ENCODE data around the gene TENM3.

Gene TENM3

DNA sequence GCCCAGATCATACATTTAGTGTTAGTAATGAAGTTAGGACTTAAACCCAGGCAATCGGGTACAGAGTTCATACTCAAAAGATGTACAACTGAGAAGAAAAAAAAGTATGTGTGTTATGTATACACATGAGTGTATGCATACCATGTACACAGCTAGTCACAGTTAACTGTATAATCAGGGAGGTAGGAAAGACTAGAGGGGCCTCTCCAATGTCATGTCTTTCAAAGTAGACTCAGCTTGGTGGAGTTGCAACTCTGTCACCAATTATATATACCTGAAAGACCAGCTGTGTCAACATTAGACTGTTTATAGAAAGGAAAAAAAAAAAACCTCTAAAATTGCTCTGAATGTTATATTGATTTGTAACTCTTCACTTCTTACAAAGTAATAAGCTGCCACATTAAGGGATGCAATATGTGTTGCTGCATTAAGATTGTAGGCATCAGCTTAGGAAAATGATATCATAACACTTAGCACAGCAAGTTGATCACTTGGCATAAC, 506.5 kb downstream of the TENM3 start:
- H3K36me3 ChIP-seq (replicated peaks), result peaks cover 5% of the 10 kb centered on the region; the same call in 1 of the 2 replicates
- no peaks in the 10 kb centered on the region; the same call in none of the 2 replicates for H3K9me3 ChIP-seq
- no peak overlapping the region for H3K4me3 ChIP-seq
- DNase-seq (ENCODE audit: low spot score in 2 of 2), result no peak
- H3K27me3 ChIP-seq (ENCODE audit: low read depth), result no peaks in the 10 kb centered on the region
- H3K4me1 ChIP-seq, result no peaks in the 10 kb centered on the region
- in situ Hi-C loops (cut with MboI; ENCODE audit: low sequenced_read_pairs), result no loop called here

DNA sequence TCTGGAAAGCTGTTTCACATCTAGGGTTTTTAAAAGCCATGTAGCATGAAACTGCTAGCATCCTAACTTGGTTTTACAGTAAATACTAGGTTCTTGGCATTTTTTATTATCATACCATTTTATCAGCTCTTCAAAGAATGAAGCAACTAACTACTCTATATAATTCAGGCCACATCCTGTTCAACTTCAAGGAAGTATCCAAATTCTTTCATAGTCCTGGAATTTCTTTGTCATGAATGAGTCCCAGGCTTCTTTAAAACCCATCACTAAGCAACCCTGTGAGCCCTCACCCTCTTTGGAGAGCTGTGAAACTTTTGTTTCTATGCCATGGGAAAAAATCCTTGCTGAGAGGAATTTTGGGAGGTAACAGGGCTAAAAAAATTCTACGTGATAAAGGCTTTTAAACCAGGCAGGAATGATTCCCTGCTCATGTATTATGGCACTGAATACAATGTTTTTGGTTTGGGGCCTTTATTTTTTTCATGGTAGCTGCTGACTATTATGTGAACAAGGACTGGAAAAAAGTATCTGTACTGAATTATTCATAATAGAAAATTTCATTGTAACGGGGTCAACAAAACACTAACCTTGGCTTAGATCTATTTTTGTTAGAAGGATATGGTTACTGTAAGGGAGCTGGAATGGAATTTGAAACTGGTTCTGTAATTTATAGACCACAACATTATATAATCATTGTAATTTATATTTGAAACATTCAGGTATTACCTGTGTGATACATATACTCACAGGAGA, 509.1 kb downstream of the TENM3 start:
- H3K9me3 ChIP-seq, result no peaks in the 10 kb centered on the region
- in situ Hi-C loops (cut with MboI; ENCODE audit: low sequenced_read_pairs), result no loop called here
- no peaks in the 10 kb centered on the region for H3K27me3 ChIP-seq (ENCODE audit: low read depth)
- no peak overlapping the region for H3K4me3 ChIP-seq
- no peaks in the 10 kb centered on the region for H3K4me1 ChIP-seq
- peaks cover 9% of the 10 kb centered on the region for H3K36me3 ChIP-seq (replicated peaks)
- DNase-seq (ENCODE audit: low spot score in 2 of 2), result peak in 1 of 2 experiments; percentile 40

DNA sequence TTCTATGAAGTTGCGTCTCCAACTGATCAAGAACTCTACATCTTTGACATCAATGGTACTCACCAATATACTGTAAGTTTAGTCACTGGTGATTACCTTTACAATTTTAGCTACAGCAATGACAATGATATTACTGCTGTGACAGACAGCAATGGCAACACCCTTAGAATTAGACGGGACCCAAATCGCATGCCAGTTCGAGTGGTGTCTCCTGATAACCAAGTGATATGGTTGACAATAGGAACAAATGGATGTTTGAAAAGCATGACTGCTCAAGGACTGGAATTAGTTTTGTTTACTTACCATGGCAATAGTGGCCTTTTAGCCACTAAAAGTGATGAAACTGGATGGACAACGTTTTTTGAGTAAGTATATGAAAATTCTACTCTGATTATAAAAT, 511.7 kb downstream of the TENM3 start:
- peaks cover 9% of the 10 kb centered on the region for H3K36me3 ChIP-seq (replicated peaks)
- no peak overlapping the region for H3K4me3 ChIP-seq
- no peaks in the 10 kb centered on the region for H3K27me3 ChIP-seq (ENCODE audit: low read depth)
- peaks cover 15% of the 10 kb centered on the region for H3K4me1 ChIP-seq
- DNase-seq (ENCODE audit: low spot score in 2 of 2), result no peak
- no peaks in the 10 kb centered on the region for H3K9me3 ChIP-seq
- in situ Hi-C loops (cut with MboI; ENCODE audit: low sequenced_read_pairs), result no loop called here

DNA sequence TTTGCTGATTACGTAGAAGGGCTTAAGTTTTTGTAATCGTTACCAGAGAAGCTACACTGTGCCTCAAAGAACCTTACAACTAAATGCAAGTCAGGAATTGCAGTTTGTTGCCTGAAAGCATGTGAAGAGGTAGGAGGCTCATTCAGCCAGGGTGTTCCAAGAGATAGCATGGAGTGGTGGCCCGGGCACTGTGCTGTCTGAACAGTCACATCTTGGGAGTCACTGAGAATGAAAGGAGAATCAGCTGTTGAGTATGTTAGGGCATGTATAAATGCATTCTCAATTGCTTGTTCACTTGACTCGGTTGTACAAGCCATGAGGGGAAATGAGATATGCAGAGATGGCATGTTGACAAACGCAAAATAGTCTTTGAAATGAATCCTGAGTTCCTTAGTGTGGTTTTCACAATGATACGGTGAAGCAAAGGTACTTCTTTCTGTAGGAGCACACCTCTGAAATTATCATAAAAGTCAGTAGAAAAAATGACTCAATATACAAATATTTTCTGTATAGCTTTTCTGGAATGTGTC, 513.0 kb downstream of the TENM3 start:
- in situ Hi-C loops (cut with MboI; ENCODE audit: low sequenced_read_pairs), result no loop called here

DNA sequence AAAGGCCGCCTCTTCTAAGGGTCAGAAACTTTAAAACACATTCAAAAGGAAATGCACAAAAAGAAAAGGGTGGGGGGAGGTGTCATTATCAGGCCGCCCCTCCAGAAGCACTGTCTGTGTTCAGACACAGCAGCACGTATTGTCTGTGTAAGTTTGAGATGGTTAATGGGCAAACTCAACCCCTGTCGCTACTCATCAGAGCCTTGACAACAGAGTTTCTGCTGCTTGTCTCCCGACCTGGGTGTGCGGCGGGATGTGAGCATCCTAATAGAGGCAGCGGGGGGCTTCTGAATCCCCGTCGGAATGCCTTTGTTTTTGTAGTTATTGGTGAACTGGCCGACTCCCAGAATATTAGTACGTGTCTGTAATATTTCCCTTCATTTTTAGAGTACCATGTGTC, 515.1 kb downstream of the TENM3 start:
- peaks cover 9% of the 10 kb centered on the region for H3K36me3 ChIP-seq (replicated peaks)
- no peak overlapping the region for H3K4me3 ChIP-seq
- no peaks in the 10 kb centered on the region for H3K27me3 ChIP-seq (ENCODE audit: low read depth)
- in situ Hi-C loops (cut with MboI; ENCODE audit: low sequenced_read_pairs), result no loop called here
- peaks cover 15% of the 10 kb centered on the region for H3K4me1 ChIP-seq
- no peaks in the 10 kb centered on the region for H3K9me3 ChIP-seq
- DNase-seq (ENCODE audit: low spot score in 2 of 2), result peak; percentile 40 to 53

More for the DNA sequence above, 513.0 kb downstream of the TENM3 start:
- no peak for DNase-seq (ENCODE audit: low spot score in 2 of 2)
- peaks cover 15% of the 10 kb centered on the region for H3K4me1 ChIP-seq
- no peak overlapping the region for H3K4me3 ChIP-seq
- H3K27me3 ChIP-seq (ENCODE audit: low read depth), result no peaks in the 10 kb centered on the region
- peaks cover 9% of the 10 kb centered on the region for H3K36me3 ChIP-seq (replicated peaks)
- H3K9me3 ChIP-seq, result no peaks in the 10 kb centered on the region

DNA sequence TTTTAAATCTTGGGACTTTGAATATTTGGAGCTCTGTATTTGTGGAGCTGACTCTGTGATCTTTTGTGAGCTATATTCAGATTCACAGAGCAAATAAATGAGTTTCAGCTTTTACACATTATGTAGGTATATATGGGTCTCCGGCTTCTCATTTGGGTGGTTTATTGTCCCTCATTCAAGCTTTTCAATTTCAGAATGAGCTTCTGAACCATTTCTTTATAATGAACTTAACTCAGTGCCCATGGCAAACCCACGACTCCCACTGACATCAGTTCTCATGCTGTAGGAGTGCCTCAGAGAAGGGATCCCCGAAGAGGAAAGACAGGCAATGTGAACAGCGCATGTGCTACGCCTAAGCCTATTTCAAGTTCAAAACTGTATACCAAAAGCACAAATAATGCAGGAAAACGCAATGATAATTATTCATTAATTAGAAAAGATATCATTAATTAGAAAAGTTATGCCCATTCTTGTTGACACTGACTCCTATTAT, 517.4 kb downstream of the TENM3 start:
- DNase-seq (ENCODE audit: low spot score in 2 of 2), result no peak
- H3K36me3 ChIP-seq (replicated peaks), result no peaks in the 10 kb centered on the region
- in situ Hi-C loops (cut with MboI; ENCODE audit: low sequenced_read_pairs), result no loop called here
- H3K4me3 ChIP-seq, result no peak overlapping the region
- H3K9me3 ChIP-seq, result no peaks in the 10 kb centered on the region
- H3K27me3 ChIP-seq (ENCODE audit: low read depth), result no peaks in the 10 kb centered on the region
- peaks cover 15% of the 10 kb centered on the region for H3K4me1 ChIP-seq

DNA sequence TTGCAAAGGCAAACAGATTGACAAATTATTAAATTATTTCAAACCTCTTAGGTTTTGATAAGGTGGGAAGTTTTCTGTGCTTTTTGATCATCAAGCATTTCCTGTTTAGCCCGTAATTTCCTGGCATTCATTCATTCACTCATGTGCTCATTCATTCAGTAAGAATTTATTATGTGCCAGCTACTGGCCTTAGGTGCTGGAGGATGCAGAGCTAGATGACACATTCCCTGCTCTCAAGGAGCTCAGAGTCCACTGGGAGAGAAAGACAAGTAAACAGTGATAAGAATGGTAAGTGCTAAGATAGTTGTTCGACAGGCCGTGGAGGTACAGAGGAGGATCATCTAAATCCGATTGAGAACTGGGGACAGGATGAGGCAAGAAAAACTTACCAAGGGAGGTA, 520.9 kb downstream of the TENM3 start:
- no peak overlapping the region for H3K4me3 ChIP-seq
- in situ Hi-C loops (cut with MboI; ENCODE audit: low sequenced_read_pairs), result no loop called here
- no peak for DNase-seq (ENCODE audit: low spot score in 2 of 2)
- no peaks in the 10 kb centered on the region for H3K36me3 ChIP-seq (replicated peaks)
- H3K9me3 ChIP-seq, result no peaks in the 10 kb centered on the region
- peaks cover 7% of the 10 kb centered on the region for H3K4me1 ChIP-seq
- no peaks in the 10 kb centered on the region for H3K27me3 ChIP-seq (ENCODE audit: low read depth)

DNA sequence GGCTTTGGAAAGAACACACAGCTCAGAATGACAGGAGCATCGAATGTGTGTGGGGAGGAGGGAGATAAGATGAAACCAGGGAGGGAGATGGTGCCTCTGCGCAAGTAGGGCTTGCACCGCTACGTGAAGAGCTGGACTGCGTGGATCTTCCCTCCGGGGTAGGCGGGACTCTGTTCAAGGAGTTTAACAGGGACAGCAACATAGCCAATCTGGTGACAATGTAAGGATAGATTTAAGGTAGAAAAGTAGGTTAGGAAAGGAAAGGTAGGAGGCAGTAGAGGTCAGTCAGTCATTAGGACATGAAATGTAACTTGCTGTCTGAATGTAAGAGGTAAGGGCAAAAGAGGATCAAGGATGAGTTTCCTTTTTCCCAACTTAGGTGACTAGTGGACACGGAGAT, 521.4 kb downstream of the TENM3 start:
- no peak for DNase-seq (ENCODE audit: low spot score in 2 of 2)
- peaks cover 8% of the 10 kb centered on the region for H3K4me1 ChIP-seq
- H3K4me3 ChIP-seq, result no peak overlapping the region
- H3K36me3 ChIP-seq (replicated peaks), result no peaks in the 10 kb centered on the region
- no peaks in the 10 kb centered on the region for H3K9me3 ChIP-seq
- in situ Hi-C loops (cut with MboI; ENCODE audit: low sequenced_read_pairs), result no loop called here
- no peaks in the 10 kb centered on the region for H3K27me3 ChIP-seq (ENCODE audit: low read depth)

DNA sequence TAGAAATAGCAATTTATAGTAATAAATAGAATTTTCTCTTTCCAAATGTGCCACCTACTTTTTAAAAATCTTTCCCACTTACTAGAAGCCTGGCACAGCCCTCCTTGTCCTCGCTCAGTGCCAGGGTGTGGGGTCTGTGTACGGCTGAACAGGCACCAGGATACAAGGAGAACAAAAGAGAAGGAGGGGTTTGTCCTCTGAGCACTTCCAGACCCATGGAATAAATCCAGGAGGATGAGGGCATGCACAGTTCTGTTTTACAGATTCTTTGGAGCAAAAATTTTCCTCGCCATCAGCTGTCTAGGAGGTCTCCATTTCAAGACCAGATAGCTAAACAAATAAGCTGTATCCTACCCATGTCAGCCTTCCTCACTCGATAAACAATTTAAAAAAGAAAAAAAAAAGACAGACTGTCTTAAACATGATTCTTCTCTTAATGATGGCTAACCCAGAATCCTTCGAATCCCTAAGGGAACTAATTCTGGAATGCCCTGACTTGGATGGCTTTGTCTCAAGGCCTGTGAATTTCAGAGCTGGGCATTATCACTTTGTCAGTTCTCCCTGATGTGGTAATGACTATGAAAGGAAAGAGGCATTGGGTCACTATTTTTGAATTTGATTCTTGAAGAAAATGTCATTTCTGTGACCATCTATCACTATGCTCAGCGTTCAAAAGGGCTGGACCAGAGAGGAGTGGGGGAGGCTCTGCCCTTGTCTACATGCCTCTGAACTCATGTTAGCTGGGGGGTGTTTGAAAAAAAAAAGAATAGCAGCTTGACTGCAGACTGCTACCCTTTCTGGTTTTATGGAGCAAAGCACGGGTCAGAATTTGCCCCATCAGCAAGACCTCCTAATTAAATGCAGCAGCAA, 523.0 kb downstream of the TENM3 start:
- no peak for DNase-seq (ENCODE audit: low spot score in 2 of 2)
- H3K36me3 ChIP-seq (replicated peaks), result no peaks in the 10 kb centered on the region

DNA sequence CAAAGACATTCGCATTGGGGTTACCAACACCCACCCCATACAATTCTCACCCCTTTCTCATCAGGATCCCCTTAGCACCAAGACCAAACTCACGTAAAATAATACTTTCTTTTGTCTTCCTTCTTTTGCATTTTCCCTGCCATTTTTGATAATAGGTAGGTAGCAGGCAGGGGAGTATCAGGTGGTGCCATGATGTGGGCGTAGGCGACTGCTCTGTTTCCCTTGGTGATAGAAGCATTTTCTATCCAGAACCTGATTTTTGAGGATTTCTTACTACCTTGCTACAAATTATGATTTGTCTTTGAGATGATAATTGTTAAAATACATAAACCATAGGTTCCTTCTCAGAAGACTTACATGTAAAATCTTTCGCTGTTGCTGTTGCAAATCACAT, 523.7 kb downstream of the TENM3 start:
- Histone ChIP-seq H3K36me3 (replicated peaks) (no peaks in the 10 kb centered on the region), H3K27me3 (ENCODE audit: low read depth) (no peaks in the 10 kb centered on the region), H3K4me1 (peaks cover 8% of the 10 kb centered on the region), H3K9me3 (no peaks in the 10 kb centered on the region), H3K4me3 (no peak overlapping the region)
- no peak for DNase-seq (ENCODE audit: low spot score in 2 of 2)
- in situ Hi-C loops (cut with MboI; ENCODE audit: low sequenced_read_pairs), result no loop called here

More for the DNA sequence above, 523.0 kb downstream of the TENM3 start:
- in situ Hi-C loops (cut with MboI; ENCODE audit: low sequenced_read_pairs), result no loop called here
- Histone ChIP-seq H3K4me1 (peaks cover 8% of the 10 kb centered on the region), H3K9me3 (no peaks in the 10 kb centered on the region), H3K4me3 (no peak overlapping the region), H3K27me3 (ENCODE audit: low read depth) (no peaks in the 10 kb centered on the region)

DNA sequence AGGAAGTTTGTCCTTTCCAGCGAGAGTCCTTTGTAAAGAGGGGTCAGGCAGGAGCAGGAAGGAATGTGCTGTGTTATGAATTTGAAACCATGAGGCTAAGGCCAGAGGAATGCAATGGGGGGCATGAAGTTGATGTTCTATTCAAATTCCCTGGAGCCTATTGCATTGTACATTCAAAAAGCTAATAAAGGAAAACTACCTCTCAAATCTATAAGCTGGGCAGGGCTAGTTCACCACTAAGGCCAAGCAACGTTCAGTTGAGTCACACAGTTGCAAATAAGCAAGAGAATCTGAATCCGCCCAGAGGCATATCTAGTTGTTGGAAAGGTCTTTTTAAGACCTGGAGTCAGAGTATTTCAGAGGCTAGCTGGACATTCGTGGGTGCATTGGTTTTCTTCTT, 525.6 kb downstream of the TENM3 start:
- H3K36me3 ChIP-seq (replicated peaks), result no peaks in the 10 kb centered on the region
- in situ Hi-C loops (cut with MboI; ENCODE audit: low sequenced_read_pairs), result no loop called here

DNA sequence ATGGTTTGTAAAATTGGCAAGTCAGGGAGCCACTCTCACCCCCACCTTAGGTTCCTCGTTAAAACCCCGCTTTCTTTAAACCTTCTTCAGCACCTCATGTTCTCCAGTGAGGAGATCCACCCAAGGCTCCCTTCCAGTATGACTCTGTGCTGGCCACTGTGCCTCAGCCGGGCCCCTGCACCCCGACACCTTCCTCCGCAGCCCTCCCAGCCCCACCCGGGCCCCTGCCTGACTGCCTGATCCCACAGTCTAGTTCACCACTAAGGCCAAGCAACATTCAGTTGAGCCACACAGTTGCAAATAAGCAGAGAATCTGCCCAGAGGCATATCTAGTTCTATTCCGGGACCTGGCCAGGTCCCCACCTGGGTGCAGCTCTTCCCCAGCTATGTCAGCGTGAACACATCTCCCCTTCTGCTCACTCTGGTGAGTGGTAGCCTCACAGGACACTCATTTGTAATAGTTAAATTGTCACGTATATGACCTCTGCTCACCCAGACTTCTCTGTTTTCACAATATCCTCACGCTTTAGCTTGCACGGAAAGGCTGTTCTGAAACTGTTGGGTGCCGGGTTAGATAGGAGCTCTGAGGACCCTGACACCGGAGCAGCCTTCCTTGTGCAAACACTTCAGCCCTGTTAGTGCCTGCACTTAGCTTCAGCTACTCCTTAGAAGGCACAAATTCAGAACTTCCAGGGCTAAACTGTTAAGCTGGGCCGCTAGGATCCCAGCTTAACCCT, 527.2 kb downstream of the TENM3 start:
- DNase-seq (ENCODE audit: low spot score in 2 of 2), result no peak
- Histone ChIP-seq H3K4me3 (no peak overlapping the region), H3K4me1 (peaks cover 8% of the 10 kb centered on the region), H3K36me3 (replicated peaks) (no peaks in the 10 kb centered on the region), H3K27me3 (ENCODE audit: low read depth) (no peaks in the 10 kb centered on the region), H3K9me3 (no peaks in the 10 kb centered on the region)
- in situ Hi-C loops (cut with MboI; ENCODE audit: low sequenced_read_pairs), result no loop called here

More for the DNA sequence above, 525.6 kb downstream of the TENM3 start:
- Histone ChIP-seq H3K4me1 (peaks cover 8% of the 10 kb centered on the region), H3K4me3 (no peak overlapping the region), H3K27me3 (ENCODE audit: low read depth) (no peaks in the 10 kb centered on the region), H3K9me3 (no peaks in the 10 kb centered on the region)
- DNase-seq (ENCODE audit: low spot score in 2 of 2), result peak; percentile 50 to 72

DNA sequence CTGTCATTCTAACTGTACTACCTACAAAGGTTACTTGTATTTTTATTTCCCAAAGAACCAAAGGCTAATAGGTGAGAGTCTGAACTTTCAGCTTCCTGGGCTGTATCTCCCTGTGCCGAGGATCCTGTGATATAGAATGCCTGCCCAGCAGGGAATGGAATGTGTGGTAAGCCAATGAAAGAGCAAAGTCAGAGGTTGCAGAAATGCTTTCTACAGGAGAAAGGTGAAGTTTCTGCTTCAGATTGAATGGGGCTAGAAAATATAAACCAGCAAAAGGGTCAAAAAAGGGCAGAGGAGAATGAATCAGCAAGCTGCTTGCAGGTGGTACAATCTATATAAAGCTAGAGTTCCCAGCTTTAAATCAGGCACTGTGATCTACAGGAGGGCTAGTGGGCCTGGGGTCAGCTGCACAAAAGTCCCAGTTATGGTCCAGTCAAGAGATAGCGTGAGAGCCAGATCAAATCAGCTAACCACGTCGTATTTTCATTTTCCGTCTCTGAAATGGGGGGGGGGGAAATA, 527.9 kb downstream of the TENM3 start:
- no peaks in the 10 kb centered on the region for H3K9me3 ChIP-seq
- DNase-seq (ENCODE audit: low spot score in 2 of 2), result no peak
- no peaks in the 10 kb centered on the region for H3K36me3 ChIP-seq (replicated peaks)
- H3K4me1 ChIP-seq, result peaks cover 8% of the 10 kb centered on the region
- H3K27me3 ChIP-seq (ENCODE audit: low read depth), result no peaks in the 10 kb centered on the region
- H3K4me3 ChIP-seq, result no peak overlapping the region
- in situ Hi-C loops (cut with MboI; ENCODE audit: low sequenced_read_pairs), result no loop called here
